LNCaP clone FGC (cell line): ENCODE measurements around the gene GRIK1.

ENCODE experiments used
- DNase-seq: peaks from one replicate; pipeline ENCODE4 v3.0.0-alpha.2; 2011; ENCODE audit warnings: low read depth
- H3K4me3 ChIP-seq: 2 replicates; pipeline ENCODE4 v1.5.1; 2011; ENCODE audit warnings: mild to moderate bottlenecking, low read depth, low read length, control low read depth
- TF ChIP-seq, protein P1 (sequence below): IDR thresholded peaks from 2 replicates; pipeline ENCODE4 v1.5.1; 2012; ENCODE audit warnings: mild to moderate bottlenecking; ENCODE audit not compliant: control insufficient read depth, insufficient read depth; ENCODE audit errors: extremely low read depth

The GRIK1 gene

DNA sequence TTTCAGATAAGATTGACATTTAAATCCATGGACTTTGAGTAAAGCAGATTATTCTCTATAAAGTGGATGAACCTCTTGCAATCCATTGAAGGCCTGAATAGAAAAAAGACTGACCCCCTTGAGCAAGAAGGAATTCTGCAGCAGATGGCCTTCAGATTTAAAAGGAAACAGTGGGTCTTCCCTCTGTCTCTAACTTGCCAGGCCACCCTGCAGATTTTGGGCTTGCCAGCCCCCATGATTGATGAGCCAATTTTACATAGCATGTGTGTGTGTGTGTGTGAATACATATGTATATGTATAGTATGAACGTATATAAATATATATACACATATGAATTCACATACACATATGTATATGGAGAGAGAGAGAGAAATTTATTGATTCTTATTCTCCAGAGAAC lies 113.4 kb downstream of the GRIK1 start:
- H3K4me3 ChIP-seq: no peak overlapping the region
- DNase-seq: no peak
- TF ChIP-seq, protein P1, sequence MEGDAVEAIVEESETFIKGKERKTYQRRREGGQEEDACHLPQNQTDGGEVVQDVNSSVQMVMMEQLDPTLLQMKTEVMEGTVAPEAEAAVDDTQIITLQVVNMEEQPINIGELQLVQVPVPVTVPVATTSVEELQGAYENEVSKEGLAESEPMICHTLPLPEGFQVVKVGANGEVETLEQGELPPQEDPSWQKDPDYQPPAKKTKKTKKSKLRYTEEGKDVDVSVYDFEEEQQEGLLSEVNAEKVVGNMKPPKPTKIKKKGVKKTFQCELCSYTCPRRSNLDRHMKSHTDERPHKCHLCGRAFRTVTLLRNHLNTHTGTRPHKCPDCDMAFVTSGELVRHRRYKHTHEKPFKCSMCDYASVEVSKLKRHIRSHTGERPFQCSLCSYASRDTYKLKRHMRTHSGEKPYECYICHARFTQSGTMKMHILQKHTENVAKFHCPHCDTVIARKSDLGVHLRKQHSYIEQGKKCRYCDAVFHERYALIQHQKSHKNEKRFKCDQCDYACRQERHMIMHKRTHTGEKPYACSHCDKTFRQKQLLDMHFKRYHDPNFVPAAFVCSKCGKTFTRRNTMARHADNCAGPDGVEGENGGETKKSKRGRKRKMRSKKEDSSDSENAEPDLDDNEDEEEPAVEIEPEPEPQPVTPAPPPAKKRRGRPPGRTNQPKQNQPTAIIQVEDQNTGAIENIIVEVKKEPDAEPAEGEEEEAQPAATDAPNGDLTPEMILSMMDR: no peak

DNA sequence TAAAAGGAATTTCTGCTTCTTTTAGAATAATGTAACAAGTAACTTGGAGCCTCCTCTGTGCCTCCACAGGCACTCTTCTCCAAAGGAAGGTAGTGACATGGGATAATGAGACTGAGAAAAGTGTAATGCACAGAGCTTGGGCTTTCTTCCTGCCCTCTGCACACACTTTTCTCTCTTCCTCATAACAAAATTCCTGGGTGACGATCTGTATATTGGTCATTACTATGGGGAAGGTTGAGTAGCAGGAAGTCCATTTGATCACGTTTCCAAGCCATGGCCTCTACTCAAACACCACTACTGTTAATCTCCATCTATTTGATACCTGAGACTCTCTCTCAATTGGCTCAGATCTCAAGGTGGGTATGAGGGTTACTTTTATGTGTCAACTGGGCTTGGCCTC lies 113.9 kb downstream of the GRIK1 start:
- no peak overlapping the region for H3K4me3 ChIP-seq
- no peak for DNase-seq
- TF ChIP-seq, protein P1: no peak

DNA sequence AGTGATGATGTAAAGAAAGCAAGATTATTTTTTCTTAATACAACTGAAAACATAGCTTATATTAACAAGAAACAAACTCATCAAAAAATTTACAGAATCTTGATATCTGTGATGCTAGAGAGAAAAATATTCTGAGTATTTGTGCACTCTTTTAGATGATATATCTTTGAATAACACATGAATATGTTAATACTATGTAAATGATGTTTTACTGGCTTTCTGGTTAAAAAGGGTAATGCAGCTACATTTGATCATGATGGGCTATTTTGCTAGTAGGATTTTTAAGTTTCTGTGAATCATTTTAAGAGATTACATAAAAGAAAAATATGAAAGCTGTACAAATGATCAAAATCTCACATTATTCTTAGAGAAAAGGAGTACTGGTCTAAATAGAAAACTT lies 114.5 kb downstream of the GRIK1 start:
- no peak for DNase-seq
- H3K4me3 ChIP-seq: no peak overlapping the region
- TF ChIP-seq, protein P1: no peak

DNA sequence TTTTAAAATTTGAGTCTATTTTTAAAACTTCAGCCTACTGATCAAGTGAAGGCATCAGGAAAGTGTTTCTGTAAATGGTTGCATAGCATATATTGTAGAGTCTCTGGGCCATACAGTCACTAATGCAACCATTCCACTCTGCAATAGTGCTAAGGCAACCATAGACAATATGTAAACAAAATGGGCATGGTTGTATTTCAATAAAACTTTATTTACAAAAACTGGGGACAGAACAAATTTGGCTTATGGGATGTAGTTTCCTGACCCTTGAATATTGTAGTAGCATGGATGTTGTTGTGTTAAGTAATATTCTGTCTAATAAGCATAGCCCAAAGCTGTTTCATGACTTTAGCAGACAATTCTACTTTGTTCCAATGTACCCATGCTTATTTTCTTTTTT lies 117.7 kb downstream of the GRIK1 start:
- TF ChIP-seq, protein P1: no peak
- DNase-seq: no peak
- H3K4me3 ChIP-seq: no peak overlapping the region

- no peak overlapping the region for H3K4me3 ChIP-seq
- DNase-seq: no peak
- TF ChIP-seq, protein P1: no peak
Measured at GRCh38 chr21:29821230-29821629, 118.6 kb downstream of the GRIK1 start.

DNA sequence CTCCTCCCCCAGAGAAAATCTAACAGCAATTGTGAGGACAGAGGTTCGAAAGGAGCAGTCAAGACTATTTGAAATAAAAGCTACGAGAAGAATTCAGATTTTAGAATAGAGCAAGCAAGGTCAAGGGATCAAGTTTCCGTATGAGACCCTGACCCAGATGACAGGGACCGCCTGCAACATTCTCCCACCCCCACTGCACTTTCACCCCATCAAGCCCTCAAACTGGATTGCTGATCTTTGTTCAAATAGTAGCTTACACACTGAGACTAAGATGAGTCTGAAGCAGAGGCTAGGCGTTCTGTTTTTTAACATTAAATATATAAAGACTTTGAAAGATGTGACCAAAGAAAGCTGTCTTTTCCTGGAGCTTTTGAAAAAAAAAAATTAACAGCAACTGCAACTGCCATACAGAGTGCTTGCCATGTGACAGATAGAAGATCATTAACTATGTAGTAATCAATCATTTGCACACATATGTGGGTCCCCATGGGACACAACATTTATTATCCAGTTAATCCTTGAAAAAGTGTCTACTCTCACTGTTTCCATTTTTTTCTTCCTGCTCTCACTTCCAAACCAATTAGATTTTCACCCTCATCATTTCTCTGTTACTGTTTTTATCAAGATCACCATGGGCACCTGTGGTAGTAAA lies 120.0 kb downstream of the GRIK1 start:
- TF ChIP-seq, protein P1: no peak
- no peak for DNase-seq
- no peak overlapping the region for H3K4me3 ChIP-seq

- no peak for DNase-seq
- H3K4me3 ChIP-seq: no peak overlapping the region
- TF ChIP-seq, protein P1: no peak
Measured at GRCh38 chr21:29818383-29818921, 121.3 kb downstream of the GRIK1 start.
